Esophagus muscularis mucosa (tissue), 2 donors: ENCODE results near the gene JPH4.

Experiments used
- POLR2A ChIP-seq: fragments of 450-650 bp; IDR thresholded peaks from one replicate; pipeline ENCODE4 v1.6.1; 2017; ENCODE audit warnings: antibody characterized with exemption, moderate library complexity, mild to moderate bottlenecking, low read depth
- POLR2AphosphoS5 ChIP-seq, 2 donors: sonication (generic); formaldehyde crosslinking; IDR thresholded peaks; one replicate each; pipeline ENCODE4 v1.6.1; 2017; ENCODE audit warnings: antibody characterized with exemption in 2 of 2

DNA sequence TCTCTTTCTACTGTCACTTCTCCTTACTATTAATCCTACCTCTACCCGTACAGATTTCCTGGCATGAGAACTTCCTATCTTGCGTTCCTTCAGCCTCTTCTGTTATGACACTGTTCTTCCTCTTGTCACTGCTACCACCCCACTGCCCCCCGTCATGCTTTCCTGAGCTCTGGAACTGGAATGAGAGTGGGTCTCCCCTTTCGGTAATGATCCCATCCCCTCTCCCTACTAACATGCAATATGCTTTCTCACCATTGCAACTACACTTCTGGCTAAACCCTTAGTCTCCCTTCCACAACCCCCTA, 6.1 kb downstream of the JPH4 start:
- TF ChIP-seq POLR2A, result no peak
- TF ChIP-seq POLR2AphosphoS5 (IDR thresholded peaks at IDR 0.05), result no peak
